Ramos (cell line): ENCODE measurements around the gene KAZALD1.
"Not testable (repeated sequence)": the region's sequence is repeated elsewhere in the genome, so short reads cannot be mapped to it uniquely, and the experiment has no call there.

ENCODE experiments used
- in situ Hi-C: fragments of 300-500 bp; cut with MboI; formaldehyde crosslinking; loops from one replicate; pipeline ENCODE4 v1.14.3; 2022; ENCODE audit warnings: low sequenced_read_pairs; ENCODE audit not compliant: unreplicated experiment

Gene KAZALD1

DNA sequence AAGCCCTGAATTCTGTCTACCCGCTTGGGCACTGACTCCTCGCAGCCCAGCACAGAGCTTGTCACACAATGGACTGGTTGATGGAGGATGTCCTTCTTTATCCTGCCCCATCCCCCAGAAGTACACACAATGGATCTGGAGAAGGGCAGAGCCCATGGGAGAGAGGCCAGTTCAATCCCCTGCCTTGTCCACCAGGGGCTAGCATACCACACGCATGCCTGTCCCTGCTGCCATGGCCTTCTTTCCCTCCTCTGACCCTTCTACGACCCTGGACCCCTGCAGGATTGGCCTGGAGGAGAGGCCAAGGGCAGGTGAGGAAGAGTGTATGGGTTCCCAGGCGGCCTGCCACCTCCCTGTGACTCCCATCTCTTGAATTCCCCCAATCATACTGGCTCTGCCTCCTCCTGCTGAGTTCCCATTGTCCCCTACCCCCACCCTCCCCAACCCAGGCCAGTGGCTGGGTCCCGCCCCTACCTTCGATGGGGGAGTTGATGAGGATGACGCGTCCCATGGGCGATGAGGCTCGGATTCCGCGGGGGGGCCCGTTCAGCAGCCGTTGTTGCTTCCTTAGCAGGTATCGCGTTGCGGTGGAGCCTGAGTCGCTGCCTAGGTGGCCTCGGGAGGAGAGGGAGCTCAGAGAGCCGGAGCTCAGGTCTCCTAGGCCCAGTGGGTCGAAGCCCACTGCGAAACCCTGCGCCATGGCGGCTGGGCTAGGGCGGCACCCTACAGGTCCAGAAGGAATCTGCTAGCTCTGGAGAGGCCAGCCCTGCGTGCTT lies 32.1 kb upstream of the KAZALD1 start:
- in situ Hi-C loops = no loop called here

DNA sequence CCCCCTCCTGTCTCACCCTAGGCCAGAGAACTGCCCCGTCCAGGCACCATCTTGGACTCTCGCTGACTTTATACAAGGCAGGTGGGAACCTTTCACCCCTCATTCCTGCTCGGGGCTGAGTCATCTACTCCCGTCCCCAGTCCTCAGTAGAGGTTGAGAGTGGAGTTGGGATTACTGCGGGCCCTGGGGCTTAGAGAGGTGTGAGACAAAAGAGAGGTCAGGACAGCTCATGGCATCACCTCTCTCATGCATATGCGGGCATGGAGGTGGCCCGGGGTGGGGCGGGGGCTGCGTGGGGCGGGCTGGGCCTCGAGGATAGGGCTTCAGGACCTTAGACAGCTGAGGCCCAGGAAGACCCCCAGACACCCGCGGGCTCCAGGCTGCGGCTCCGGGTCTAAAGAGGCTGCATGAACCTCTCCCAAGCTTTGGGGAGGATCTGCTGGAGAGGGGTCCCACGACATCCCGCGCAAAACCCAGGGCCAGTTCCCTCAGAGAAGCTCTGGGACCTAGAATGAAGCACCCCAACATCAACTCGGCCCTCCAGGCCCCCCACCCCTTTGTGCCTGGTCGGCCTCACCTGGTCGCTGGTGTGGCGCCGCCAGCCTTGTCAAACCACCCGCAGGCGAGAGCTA lies 31.2 kb upstream of the KAZALD1 start:
- in situ Hi-C loops = no loop called here

DNA sequence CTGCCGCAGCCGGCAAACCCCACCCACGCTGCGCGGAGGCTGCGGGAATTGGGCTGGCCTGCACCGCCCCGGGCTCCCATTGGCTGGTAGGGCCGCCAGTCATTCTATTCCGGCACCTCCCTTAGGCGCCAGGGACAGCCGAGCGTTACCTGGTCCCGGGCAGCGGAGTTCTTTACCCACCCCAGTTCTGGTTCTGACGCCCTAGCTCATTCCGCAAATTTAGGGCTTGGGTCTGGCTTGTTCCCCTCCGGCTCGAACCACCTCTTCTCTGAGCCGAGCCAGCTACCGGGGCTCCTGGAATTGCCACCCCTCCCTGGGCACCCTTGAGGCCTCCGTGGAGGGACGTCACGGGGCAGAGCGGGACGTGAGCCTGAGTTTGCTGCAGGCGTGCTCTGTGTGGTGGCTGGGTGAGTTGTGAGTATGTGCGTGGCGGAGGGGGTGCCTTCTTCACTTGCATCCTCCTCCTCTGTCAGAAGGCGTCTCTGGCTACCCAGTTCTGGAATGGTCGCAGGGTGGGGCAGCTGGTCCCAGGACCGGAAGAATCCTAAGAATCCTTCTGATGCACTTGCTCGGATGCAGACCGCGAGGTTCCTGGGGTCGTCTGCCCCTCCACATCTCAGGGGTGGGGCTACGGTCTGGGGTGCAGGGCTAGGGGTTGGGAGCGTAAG lies 30.5 kb upstream of the KAZALD1 start, which contains the start of the genes PDZD7 and SFXN3:
Gene PDZD7 (minus strand): TSS at position 2 of the 668 bp plus-strand sequence. CDS start 910 bp downstream, outside the sequence.
Gene SFXN3 (plus strand): TSS at position 107 of the 668 bp plus-strand sequence. CDS start 3,461 bp downstream, outside the sequence.
- in situ Hi-C loops = no loop called here

DNA sequence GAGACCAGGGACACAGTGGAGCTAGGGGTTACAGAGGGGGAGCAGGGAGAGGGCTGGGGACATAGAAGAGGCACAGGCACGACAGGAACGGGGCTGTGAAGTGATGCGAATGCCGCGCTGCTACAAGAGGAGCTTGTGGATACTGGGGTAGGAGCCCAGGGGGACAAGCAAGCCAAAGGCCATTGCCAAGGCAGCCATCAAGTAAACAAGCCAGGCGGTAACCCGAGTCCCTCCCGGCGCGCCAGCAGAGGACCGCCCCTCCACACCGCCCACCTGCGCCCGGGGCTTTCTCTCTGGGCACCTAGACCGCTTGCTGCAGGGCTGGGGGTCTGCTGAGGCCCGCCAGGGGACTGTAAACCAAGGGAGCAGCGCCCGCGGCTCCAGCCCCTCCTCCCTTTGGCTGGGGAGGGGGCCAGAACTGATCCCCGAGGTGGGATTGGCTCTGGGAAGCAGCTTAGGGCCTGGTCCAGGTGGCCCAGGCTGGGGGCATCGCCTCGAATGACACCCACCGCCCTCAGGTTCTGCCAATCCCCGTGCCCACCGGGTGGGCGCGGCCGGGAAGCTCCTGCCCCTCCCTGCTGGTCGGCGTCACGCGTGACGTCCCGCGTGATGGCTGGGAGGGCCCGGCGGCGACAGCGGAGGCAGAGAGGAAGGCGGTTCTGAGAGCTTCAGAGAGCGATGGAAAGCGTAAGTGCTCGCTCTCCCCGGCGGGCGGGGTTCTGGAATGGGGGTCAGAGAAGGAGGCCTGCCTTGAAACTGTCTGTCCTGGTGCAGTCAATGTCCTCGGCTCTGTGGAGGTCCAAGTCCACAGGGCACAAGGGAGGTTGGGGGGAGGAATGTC lies 29.8 kb upstream of the KAZALD1 start:
- in situ Hi-C loops = no loop called here

DNA sequence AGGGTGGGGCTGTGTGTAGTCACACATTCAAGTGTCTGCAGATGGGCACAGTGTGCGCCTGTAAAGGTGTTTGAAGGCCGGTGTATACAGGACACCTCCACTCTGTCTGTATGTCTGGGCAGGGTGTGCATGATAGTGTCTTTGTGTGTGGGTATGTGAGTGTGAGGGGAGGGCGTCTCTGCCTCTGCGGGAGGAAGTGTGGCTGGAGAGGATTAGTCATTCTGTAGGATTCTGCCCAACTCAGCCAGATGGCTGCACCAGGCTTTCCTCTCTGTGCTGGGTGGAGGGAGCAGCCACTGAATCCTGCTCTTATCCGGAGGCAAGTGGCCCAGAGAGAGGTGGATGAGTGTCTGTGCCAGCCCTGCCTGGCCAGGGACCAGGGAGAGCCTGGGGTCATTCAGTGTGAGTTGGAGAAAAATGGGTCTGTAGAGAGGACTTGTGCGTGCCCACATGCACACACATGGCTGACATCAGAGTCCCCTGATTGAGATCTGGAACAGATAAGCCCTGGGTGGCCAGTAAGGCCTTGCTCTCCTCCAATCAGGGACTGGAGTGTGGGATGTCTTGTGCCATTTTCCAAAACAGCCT lies 29.1 kb upstream of the KAZALD1 start:
- in situ Hi-C loops = no loop called here

DNA sequence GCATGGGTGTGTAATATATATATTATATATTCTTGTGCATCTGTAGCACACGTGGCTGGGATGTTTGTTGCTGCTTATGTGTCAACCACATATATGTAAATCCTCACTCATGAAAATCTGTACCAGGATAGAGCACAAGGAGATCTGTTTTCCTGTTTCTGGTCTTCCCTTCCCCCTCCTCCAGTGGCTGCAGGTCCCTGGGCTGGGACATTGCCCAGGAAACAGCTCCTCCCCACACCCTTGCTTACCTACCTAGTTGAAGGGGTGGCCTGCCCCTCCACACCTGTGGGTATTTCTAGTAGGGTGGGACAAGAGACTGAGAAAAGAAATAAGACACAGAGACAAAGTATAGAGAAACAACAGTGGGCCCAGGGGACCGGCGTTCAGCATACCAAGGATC lies 28.5 kb upstream of the KAZALD1 start:
- in situ Hi-C loops = no loop called here

DNA sequence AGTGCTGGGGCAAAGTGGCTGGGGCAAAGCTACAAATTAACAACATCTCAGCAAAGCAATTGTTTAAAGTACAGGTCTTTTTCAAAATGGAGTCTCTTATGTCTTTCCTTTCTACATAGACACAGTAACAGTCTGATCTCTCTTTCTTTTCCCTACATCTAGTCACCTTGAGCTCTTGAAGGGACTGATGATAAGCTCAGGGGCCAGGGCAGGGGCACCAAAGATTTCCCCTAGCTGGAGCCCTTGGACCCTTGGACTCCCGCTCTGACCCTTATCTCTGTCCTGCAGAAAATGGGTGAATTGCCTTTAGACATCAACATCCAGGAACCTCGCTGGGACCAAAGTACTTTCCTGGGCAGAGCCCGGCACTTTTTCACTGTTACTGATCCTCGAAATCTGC lies 27.4 kb upstream of the KAZALD1 start:
- in situ Hi-C loops = not testable (repeated sequence)

DNA sequence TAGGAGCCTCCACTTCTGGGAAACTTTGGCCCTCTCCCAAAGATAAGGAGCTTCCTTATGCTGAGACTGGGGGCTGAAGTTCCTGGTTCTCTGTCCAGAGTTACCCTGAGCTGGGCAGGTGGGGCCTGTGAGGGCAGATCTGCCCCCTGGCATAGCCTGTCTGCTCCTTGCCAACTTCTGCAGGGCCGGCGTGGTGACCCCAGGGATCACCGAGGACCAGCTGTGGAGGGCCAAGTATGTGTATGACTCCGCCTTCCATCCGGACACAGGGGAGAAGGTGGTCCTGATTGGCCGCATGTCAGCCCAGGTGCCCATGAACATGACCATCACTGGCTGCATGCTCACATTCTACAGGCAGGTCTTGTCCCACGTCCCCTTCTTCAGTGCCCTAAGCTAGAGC lies 26.5 kb upstream of the KAZALD1 start:
- in situ Hi-C loops = loop anchor here (5.0 kb wide), 1 partner anchor 107 kb away; no protein-coding TSS in a partner anchor

DNA sequence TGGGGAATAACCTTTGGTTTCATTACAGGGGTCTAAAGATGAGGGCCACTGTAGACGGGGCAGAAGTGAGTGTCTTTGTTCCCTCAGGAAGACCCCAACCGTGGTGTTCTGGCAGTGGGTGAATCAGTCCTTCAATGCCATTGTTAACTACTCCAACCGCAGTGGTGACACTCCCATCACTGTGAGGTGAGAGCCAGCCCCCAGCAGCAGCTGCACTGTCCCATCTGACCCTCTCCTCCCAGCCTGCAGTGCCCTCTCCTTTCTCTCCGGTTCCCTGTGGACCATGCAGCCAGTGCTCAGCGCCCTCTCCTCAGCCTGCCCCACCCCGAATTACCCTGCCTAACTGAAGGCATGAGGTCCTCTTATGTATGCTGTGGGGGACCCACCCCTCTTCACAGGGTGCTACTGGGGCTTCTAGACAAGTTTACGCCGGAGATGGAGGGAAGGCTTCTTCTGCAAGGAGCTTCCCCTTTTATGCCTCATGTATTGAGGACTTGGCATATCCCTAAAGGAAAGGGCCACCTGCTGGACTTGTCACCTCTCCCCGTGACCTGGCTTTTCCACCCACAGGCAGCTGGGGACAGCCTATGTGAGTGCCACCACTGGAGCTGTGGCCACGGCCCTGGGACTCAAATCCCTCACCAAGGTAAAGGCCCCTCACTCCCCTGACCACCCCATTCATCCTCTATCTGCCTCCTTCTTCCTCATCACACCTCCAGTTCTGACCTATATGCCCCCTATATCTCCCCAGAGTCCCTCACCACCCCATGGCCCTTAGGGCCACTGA lies 25.7 kb upstream of the KAZALD1 start:
- in situ Hi-C loops = loop anchor here (5.0 kb wide), 1 partner anchor 106 kb away; no protein-coding TSS in a partner anchor

DNA sequence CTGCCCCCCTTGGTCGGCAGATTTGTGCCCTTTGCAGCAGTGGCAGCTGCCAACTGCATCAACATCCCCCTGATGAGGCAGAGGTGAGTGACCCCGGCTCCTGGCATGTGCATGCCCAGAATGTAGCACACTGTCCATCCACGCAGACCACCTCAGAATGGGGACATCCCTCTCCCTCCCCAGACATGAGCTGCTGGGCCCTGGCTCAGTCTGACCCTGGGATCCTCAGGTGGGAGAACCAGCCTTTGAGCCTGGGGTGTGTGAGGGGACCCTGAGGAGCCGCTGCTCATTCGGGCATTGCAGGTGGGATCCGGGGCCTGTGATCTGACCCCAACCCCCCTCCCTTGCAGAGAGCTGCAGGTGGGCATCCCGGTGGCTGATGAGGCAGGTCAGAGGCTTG lies 25.1 kb upstream of the KAZALD1 start:
- in situ Hi-C loops = loop anchor here (5.0 kb wide), 1 partner anchor 106 kb away; no protein-coding TSS in a partner anchor

DNA sequence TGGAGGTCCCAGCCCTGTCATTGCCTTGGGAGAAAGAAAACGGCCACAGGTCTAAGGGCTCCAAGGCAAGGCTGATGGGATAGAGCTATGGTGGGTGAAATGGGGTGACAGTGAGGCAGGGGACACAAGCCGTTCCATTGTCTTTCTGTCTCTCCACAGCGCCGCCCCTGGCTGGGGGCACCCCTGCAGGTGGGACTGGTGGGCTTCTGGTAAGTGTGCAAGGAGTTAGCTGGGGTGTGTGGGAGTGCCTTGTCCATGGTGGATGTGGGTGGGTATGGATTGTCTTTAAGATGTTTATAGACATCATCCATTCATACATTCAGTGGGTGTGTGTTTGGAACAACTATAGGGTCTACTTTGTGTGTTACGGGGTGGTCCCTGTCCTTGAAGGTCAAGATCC lies 23.3 kb upstream of the KAZALD1 start:
- in situ Hi-C loops = loop anchor here (5.0 kb wide), 1 partner anchor 104 kb away; no protein-coding TSS in a partner anchor

DNA sequence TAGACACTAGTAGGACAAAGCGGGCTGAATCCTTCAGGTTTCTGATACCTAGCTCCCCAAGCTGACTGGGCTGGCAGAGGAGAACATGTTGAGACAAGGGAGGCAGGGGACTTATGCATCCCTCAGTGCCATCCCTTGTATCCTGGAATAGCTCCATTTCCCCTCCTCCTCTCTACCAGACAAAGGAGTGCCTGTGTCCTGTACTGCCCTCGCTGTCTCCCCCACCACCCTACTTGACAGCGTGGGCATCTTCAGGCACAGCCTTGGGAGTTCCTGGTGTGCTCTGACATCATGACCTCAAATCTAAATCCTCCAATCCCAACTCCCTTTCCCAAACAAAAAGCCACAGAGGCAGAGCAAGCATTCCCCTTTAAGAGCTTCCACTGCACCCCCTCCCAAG lies 21.7 kb upstream of the KAZALD1 start:
- in situ Hi-C loops = no loop called here

DNA sequence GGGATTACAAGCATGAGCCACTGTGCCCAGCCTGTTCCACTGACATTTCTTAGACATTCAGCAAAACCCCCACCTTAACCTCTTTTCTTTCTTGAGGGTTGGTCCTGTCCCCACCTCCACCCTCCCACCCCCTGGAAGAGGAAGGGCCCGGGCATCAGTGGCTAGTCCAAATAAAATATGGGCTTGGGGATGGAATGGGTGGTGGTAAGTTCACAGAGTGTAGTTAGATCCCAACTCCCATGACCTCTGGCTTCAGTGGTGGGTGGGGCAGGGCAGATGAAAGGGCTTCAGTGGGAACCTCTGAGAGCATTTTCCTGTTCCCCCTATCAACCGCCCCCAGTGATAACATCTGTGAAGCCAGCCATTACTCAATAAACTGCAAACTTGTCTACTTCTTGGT lies 20.9 kb upstream of the KAZALD1 start:
- in situ Hi-C loops = no loop called here

DNA sequence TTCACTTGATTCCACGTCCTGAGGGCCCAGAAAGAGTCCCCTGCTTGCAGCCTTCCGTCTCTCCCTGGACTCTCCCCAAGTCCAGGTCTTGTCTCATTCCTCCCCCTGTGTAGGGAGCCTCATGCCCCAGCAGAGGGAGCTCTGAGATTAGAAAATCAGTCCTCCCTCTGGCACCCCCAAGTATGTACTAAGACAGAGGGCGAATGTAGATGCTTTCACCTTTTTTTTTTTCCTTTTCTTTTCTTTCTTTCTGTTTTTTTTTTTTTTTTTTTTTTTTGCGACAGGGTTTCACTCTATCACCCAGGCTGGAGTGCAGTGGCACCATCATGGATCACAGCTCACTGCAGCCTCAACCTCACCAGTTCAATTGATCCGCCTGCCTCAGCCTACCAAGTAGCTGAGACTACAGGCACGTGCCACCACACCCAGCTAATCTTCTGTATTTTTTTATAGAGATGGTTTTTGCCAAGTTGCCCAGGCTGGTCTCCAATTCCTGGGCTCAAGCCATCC lies 20.5 kb upstream of the KAZALD1 start:
- in situ Hi-C loops = no loop called here

DNA sequence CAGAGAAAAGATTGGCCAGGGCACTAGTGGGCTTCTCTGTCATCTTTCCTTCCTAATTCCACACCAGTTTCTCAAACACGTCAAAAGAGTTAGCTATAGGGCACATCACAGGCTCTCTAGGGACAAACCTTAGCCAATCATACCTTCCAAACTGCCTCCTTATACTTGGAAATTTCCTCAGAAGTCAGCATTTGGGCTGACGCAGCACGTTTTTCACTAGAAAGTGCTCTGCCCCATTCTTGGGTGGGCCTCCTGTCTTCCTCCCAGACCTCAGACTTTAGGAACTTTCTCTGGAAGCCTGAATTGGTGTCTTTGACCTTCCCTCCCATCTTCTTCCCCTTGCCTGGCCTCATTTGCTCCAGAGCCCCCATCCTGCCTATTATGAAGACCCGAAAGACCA lies 19.7 kb upstream of the KAZALD1 start:
- in situ Hi-C loops = no loop called here

DNA sequence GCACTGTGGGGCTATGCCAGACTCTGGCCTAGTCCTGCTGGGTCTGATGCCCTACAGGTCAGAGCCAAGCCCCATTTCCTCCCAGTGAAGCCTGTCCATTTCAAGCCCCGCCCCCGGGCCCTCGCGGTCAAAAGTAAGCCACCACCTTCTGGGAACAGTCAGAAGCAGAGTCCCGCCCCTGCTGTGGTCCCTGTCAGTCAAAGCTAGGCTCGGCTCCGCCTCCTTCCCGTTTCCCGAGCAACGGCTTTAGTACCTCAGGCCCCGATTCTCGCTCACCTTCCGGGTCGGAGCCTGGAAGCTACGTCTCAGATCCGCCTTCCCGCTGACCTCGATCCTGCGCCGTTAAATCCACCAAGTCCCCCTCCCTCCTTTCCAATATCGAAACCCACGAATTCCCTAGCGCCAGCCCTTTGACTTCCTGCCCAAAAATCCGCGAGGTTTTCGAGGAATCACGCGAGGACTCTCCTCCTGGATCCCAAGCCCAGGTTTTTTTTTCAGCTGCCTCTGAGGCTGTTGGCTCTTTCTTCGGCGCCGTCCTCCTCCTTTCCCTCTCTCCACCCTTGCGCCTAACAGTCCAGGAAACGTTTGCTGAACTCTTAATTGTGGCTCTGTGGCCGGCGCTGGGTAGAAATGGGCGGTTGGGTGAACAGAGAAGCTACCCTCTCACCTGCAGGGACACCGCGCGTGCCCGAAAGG lies 19.0 kb upstream of the KAZALD1 start:
- in situ Hi-C loops = no loop called here

DNA sequence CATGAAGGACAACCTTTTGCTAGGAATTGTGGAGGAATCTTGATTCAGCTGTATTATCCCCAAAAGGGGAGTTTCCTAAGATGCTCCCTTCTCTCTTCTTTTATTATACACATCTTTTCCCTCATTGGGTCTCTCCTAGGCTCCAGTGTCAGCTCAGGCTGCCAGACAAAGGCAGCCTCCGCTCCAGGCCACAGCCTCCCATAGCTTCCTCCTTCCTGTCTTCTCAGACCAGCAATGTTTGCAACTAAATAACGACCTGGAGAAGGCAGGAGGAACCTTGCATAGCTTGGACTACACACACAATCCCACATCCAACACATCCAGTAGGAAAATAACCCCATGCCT lies 18.5 kb upstream of the KAZALD1 start:
- in situ Hi-C loops = no loop called here

DNA sequence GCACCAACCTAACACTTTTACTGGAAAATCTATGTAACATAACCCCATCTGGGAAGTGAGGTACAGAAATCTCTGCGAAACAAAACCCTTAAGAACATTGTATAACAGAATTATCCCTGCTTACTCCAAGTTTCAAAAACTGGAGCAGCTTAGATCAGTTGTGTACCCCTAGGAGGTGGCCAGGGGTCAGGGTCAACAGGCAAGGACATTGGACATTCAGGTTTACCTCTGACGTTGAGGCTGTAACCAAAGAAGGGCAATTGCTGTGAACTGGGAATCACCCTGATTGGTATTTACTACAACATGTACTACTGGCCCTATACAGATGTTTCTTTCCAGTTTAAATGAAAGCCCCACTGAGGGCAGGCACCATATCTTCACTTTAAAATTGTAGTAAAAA lies 17.7 kb upstream of the KAZALD1 start:
- in situ Hi-C loops = no loop called here
